Activated gamma-delta T cell (primary cell): ENCODE measurements around the gene TEX51.

ENCODE experiments used
- DNase-seq: peaks from one replicate; lab custom pipeline; 2025; lab: John Stamatoyannopoulos, UW

TEX51 gene

GRCh38 chr2:126914811-126915500 is 16.3 kb downstream of the TEX51 start:
- no peak for DNase-seq

GRCh38 chr2:126915903-126916302 is 17.2 kb downstream of the TEX51 start:
- no peak for DNase-seq

GRCh38 chr2:126916744-126917143 is 18.1 kb downstream of the TEX51 start:
- no peak for DNase-seq

GRCh38 chr2:126921066-126921465 is 22.4 kb downstream of the TEX51 start:
- DNase-seq = no peak

- no peak for DNase-seq
Observed at GRCh38 chr2:126930970-126931590, 32.4 kb downstream of the TEX51 start.

- DNase-seq = no peak
Observed at GRCh38 chr2:126932529-126932928, 33.8 kb downstream of the TEX51 start.

GRCh38 chr2:126932966-126933710 is 34.4 kb downstream of the TEX51 start:
- DNase-seq = no peak

GRCh38 chr2:126933711-126934091 is 35.0 kb downstream of the TEX51 start:
- DNase-seq = no peak

GRCh38 chr2:126934809-126935208 is 36.1 kb downstream of the TEX51 start:
- DNase-seq = no peak

GRCh38 chr2:126935774-126936173 is 37.1 kb downstream of the TEX51 start:
- no peak for DNase-seq

GRCh38 chr2:126936219-126936723 is 37.6 kb downstream of the TEX51 start:
- DNase-seq = no peak

GRCh38 chr2:126940331-126940730 is 41.6 kb downstream of the TEX51 start:
- DNase-seq = no peak

- no peak for DNase-seq
Observed at GRCh38 chr2:126942427-126943203, 43.9 kb downstream of the TEX51 start.

GRCh38 chr2:126943612-126944348 is 45.1 kb downstream of the TEX51 start:
- no peak for DNase-seq

GRCh38 chr2:126945118-126945517 is 46.4 kb downstream of the TEX51 start:
- no peak for DNase-seq

GRCh38 chr2:126946318-126947102 is 47.8 kb downstream of the TEX51 start:
- no peak for DNase-seq

- DNase-seq = no peak
Observed at GRCh38 chr2:126947103-126947429, 48.4 kb downstream of the TEX51 start.

- no peak for DNase-seq
Observed at GRCh38 chr2:126949775-126950174, 51.1 kb downstream of the TEX51 start.

GRCh38 chr2:126950504-126950903 is 51.8 kb downstream of the TEX51 start:
- DNase-seq = no peak
